ENCODE results near the gene KLHL29. TPM values are rescaled to one million over a fixed set of nuclear protein-coding genes. Genes with fewer than 3 reads are reported as not detected.
A peak's percentile ranks its signal among the peaks of the same experiment; 100 is the strongest.

KLHL29 gene
- total RNA-seq, 5 donors from 2014 or later (not counting 1 experiment from before 2014, with no cell fraction given) = 1.8 to 6.6 (median 2.5) TPM

GRCh38 chr2:23449831-23450331, 64.9 kb downstream of the KLHL29 start:
- Mint-ChIP-seq H3K27me3 (peaks cover 0 to 6% of the 10 kb centered on the region in 2 donors), H3K4me1 (peaks cover 27 to 39% (median 28%) of the 10 kb centered on the region in 3 donors), H3K27ac (no peak overlapping the region), H3K9me3 (no peaks in the 10 kb centered on the region), H3K4me3 (no peak overlapping the region), H3K36me3 (no peaks in the 10 kb centered on the region)
- DNase-seq = no peak
- WGBS (ENCODE audit: insufficient coverage) = 82% methylated on average over 7 of the region's 14 CpGs
- H3K9me3 ChIP-seq = no peaks in the 10 kb centered on the region
- ChIA-PET CTCF (no interaction called here), POLR2A (no interaction called here)
- no peaks in the 10 kb centered on the region for H3K36me3 ChIP-seq (ENCODE audit: control insufficient read depth in 2 of 2, extremely low read depth in 1 of 2, insufficient read depth in 1 of 2, low read length in 1 of 2)
- no peak overlapping the region for H3K4me3 ChIP-seq (ENCODE audit: control insufficient read depth in 1 of 2, extremely low read depth in 1 of 2, low read length in 1 of 2)
- peaks cover 15 to 23% of the 10 kb centered on the region in 2 experiments for H3K4me1 ChIP-seq (ENCODE audit: control insufficient read depth in 1 of 2, extremely low read depth in 1 of 2, insufficient read depth in 2 of 2, low read length in 2 of 2)
- no peak overlapping the region for H3K27ac ChIP-seq (ENCODE audit: low read length)
- ATAC-seq (replicated peaks in 1 of 4) = no peak
- H3K27me3 ChIP-seq (replicated peaks in 1 of 2; ENCODE audit: control insufficient read depth in 2 of 2, extremely low read depth in 1 of 2, insufficient read depth in 2 of 2, low read length in 1 of 2) = peaks cover 0 to 11% of the 10 kb centered on the region in 2 experiments

DNA sequence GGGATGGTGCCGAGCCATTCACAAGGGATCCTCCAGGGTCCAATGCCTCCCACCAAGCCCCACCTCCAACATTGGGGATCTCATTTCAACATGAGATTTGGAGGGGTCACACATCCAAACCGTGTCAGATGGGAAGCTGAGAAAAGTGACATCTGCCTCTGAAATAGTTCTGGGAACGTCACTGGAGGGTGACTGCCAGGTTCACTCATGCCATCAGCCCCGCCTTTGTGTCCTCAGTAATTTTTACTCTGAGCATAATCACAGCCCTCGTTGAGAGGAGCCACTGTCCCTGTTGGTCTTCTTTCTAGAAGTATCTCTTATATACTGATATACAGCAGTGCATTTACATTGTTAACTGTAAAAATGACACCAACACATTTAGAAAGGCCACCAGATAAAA, 67.4 kb downstream of the KLHL29 start:
- peaks cover 0 to 12% of the 10 kb centered on the region in 2 donors for H3K27me3 Mint-ChIP-seq
- no peaks in the 10 kb centered on the region for H3K36me3 Mint-ChIP-seq
- peak in 1 of 4 experiments; percentile 24 for ATAC-seq (replicated peaks in 1 of 4)
- H3K27ac Mint-ChIP-seq = peak overlapping the region in 1 of 2 donors; percentile 59
- Histone ChIP-seq H3K9me3 (no peaks in the 10 kb centered on the region), H3K36me3 (ENCODE audit: control insufficient read depth in 2 of 2, extremely low read depth in 1 of 2, insufficient read depth in 1 of 2, low read length in 1 of 2) (no peaks in the 10 kb centered on the region), H3K4me3 (ENCODE audit: control insufficient read depth in 1 of 2, extremely low read depth in 1 of 2, low read length in 1 of 2) (no peak overlapping the region), H3K27me3 (replicated peaks in 1 of 2; ENCODE audit: control insufficient read depth in 2 of 2, extremely low read depth in 1 of 2, insufficient read depth in 2 of 2, low read length in 1 of 2) (peaks cover 0 to 21% of the 10 kb centered on the region in 2 experiments), H3K27ac (ENCODE audit: low read length) (no peak overlapping the region), H3K4me1 (ENCODE audit: control insufficient read depth in 1 of 2, extremely low read depth in 1 of 2, insufficient read depth in 2 of 2, low read length in 2 of 2) (peaks cover 16 to 23% of the 10 kb centered on the region in 2 experiments)
- ChIA-PET CTCF (no interaction called here), POLR2A (no interaction called here)
- H3K9me3 Mint-ChIP-seq = no peaks in the 10 kb centered on the region
- 76% methylated on average over 2 of the region's 5 CpGs for WGBS (ENCODE audit: insufficient coverage)
- no peak for DNase-seq
- peak overlapping the region in 1 of 3 donors; percentile 78 for H3K4me3 Mint-ChIP-seq
- H3K4me1 Mint-ChIP-seq = peaks cover 29 to 44% (median 31%) of the 10 kb centered on the region in 3 donors

DNA sequence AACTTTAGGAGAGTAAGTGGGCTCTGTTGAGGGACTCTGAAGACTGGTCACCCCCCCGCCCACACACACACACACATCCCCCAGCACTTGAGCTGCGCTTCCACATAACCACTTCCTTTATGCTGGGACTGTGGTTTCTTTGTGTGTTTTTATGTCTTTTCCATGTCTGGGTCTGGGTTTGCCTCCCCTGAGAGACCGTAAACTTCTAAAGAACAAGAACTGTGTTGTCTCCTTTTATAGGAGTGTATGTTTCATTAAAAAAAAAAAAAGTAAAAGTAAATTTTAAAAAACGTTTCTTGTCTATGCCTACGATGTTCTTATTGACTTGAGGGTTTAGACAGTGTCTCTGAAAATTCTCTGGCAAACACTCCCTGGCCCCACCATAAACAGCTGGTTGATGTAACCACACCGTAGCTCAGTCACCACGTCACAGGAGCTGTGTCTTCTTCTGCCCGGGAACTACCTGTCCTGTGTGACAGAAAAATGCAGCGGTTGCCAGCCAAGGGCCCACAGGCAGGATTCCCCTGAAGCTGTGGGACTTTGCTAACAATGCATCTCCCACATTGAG, 68.0 kb downstream of the KLHL29 start:
- H3K4me3 Mint-ChIP-seq = peak overlapping the region; percentile 5 to 78 (median 49)
- Histone ChIP-seq H3K27ac (ENCODE audit: low read length) (no peak overlapping the region), H3K36me3 (ENCODE audit: control insufficient read depth in 2 of 2, extremely low read depth in 1 of 2, insufficient read depth in 1 of 2, low read length in 1 of 2) (no peaks in the 10 kb centered on the region), H3K4me3 (ENCODE audit: control insufficient read depth in 1 of 2, extremely low read depth in 1 of 2, low read length in 1 of 2) (peak overlapping the region in 1 of 2 donors; percentile 19), H3K9me3 (no peaks in the 10 kb centered on the region), H3K4me1 (ENCODE audit: control insufficient read depth in 1 of 2, extremely low read depth in 1 of 2, insufficient read depth in 2 of 2, low read length in 2 of 2) (peaks cover 16 to 23% of the 10 kb centered on the region in 2 experiments), H3K27me3 (replicated peaks in 1 of 2; ENCODE audit: control insufficient read depth in 2 of 2, extremely low read depth in 1 of 2, insufficient read depth in 2 of 2, low read length in 1 of 2) (peaks cover 0 to 23% of the 10 kb centered on the region in 2 experiments)
- CTCF ChIA-PET = interaction anchor here in 1 of 2 donors (1.2 kb wide), 1 partner anchor 80 kb away, joined by 3 read pairs; no protein-coding TSS in a partner anchor
- 4% methylated on average over 4 of the region's 9 CpGs for WGBS (ENCODE audit: insufficient coverage)
- H3K36me3 Mint-ChIP-seq = no peaks in the 10 kb centered on the region
- H3K4me1 Mint-ChIP-seq = peaks cover 29 to 44% (median 31%) of the 10 kb centered on the region in 3 donors
- peak overlapping the region; percentile 46 to 59 for H3K27ac Mint-ChIP-seq
- DNase-seq (peak in 33 of 35 experiments; percentile 5 to 75 (median 45)), ATAC-seq (replicated peaks in 1 of 4) (peak; percentile 70 to 92 (median 72))
- H3K9me3 Mint-ChIP-seq = no peaks in the 10 kb centered on the region
- peaks cover 0 to 12% of the 10 kb centered on the region in 2 donors for H3K27me3 Mint-ChIP-seq
- POLR2A ChIA-PET = no interaction called here

- no peaks in the 10 kb centered on the region for H3K9me3 Mint-ChIP-seq
- H3K4me3 Mint-ChIP-seq = peak overlapping the region; percentile 5 to 78 (median 49)
- CTCF ChIA-PET = interaction anchor here in 1 of 2 donors (1.2 kb wide), 1 partner anchor 79 kb away, joined by 3 read pairs; no protein-coding TSS in a partner anchor
- H3K36me3 ChIP-seq (ENCODE audit: control insufficient read depth in 2 of 2, extremely low read depth in 1 of 2, insufficient read depth in 1 of 2, low read length in 1 of 2) = no peaks in the 10 kb centered on the region
- peaks cover 16 to 23% of the 10 kb centered on the region in 2 experiments for H3K4me1 ChIP-seq (ENCODE audit: control insufficient read depth in 1 of 2, extremely low read depth in 1 of 2, insufficient read depth in 2 of 2, low read length in 2 of 2)
- peaks cover 0 to 12% of the 10 kb centered on the region in 2 donors for H3K27me3 Mint-ChIP-seq
- no peak for ATAC-seq (replicated peaks in 1 of 4)
- H3K9me3 ChIP-seq = no peaks in the 10 kb centered on the region
- no peak overlapping the region for H3K27ac Mint-ChIP-seq
- peak overlapping the region in 1 of 2 donors; percentile 19 for H3K4me3 ChIP-seq (ENCODE audit: control insufficient read depth in 1 of 2, extremely low read depth in 1 of 2, low read length in 1 of 2)
- peaks cover 29 to 44% (median 31%) of the 10 kb centered on the region in 3 donors for H3K4me1 Mint-ChIP-seq
- H3K27ac ChIP-seq (ENCODE audit: low read length) = no peak overlapping the region
- H3K36me3 Mint-ChIP-seq = no peaks in the 10 kb centered on the region
- no peak for DNase-seq
- H3K27me3 ChIP-seq (replicated peaks in 1 of 2; ENCODE audit: control insufficient read depth in 2 of 2, extremely low read depth in 1 of 2, insufficient read depth in 2 of 2, low read length in 1 of 2) = peaks cover 0 to 25% of the 10 kb centered on the region in 2 experiments
- POLR2A ChIA-PET = no interaction called here
- WGBS (ENCODE audit: insufficient coverage) = 74% methylated on average over 2 of the region's 8 CpGs
Observed at GRCh38 chr2:23453432-23453831, 68.5 kb downstream of the KLHL29 start.

- Histone ChIP-seq H3K27ac (ENCODE audit: low read length) (no peak overlapping the region), H3K4me3 (ENCODE audit: control insufficient read depth in 1 of 2, extremely low read depth in 1 of 2, low read length in 1 of 2) (no peak overlapping the region), H3K9me3 (no peaks in the 10 kb centered on the region), H3K36me3 (ENCODE audit: control insufficient read depth in 2 of 2, extremely low read depth in 1 of 2, insufficient read depth in 1 of 2, low read length in 1 of 2) (no peaks in the 10 kb centered on the region), H3K4me1 (ENCODE audit: control insufficient read depth in 1 of 2, extremely low read depth in 1 of 2, insufficient read depth in 2 of 2, low read length in 2 of 2) (peaks cover 16 to 23% of the 10 kb centered on the region in 2 experiments), H3K27me3 (replicated peaks in 1 of 2; ENCODE audit: control insufficient read depth in 2 of 2, extremely low read depth in 1 of 2, insufficient read depth in 2 of 2, low read length in 1 of 2) (peaks cover 0 to 25% of the 10 kb centered on the region in 2 experiments)
- ChIA-PET POLR2A (no interaction called here), CTCF (interaction anchor here in 1 of 2 donors (1.2 kb wide), 1 partner anchor 79 kb away, joined by 3 read pairs; no protein-coding TSS in a partner anchor)
- Mint-ChIP-seq H3K4me3 (peak overlapping the region in 1 of 3 donors; percentile 78), H3K27ac (no peak overlapping the region), H3K9me3 (no peaks in the 10 kb centered on the region), H3K4me1 (peaks cover 29 to 44% (median 31%) of the 10 kb centered on the region in 3 donors), H3K36me3 (no peaks in the 10 kb centered on the region), H3K27me3 (peaks cover 0 to 12% of the 10 kb centered on the region in 2 donors)
- ATAC-seq (replicated peaks in 1 of 4) (no peak), DNase-seq (no peak)
- 54% methylated on average over 7 of the region's 10 CpGs for WGBS (ENCODE audit: insufficient coverage)
Observed at GRCh38 chr2:23453836-23454460, 69.0 kb downstream of the KLHL29 start.

GRCh38 chr2:23454501-23455120, 69.6 kb downstream of the KLHL29 start:
- Mint-ChIP-seq H3K4me3 (peak overlapping the region in 1 of 3 donors; percentile 39), H3K27me3 (peaks cover 0 to 12% of the 10 kb centered on the region in 2 donors), H3K9me3 (no peaks in the 10 kb centered on the region), H3K4me1 (peaks cover 29 to 39% (median 31%) of the 10 kb centered on the region in 3 donors), H3K36me3 (no peaks in the 10 kb centered on the region), H3K27ac (no peak overlapping the region)
- Histone ChIP-seq H3K9me3 (no peaks in the 10 kb centered on the region), H3K27me3 (replicated peaks in 1 of 2; ENCODE audit: control insufficient read depth in 2 of 2, extremely low read depth in 1 of 2, insufficient read depth in 2 of 2, low read length in 1 of 2) (peaks cover 0 to 28% of the 10 kb centered on the region in 2 experiments), H3K4me3 (ENCODE audit: control insufficient read depth in 1 of 2, extremely low read depth in 1 of 2, low read length in 1 of 2) (no peak overlapping the region), H3K4me1 (ENCODE audit: control insufficient read depth in 1 of 2, extremely low read depth in 1 of 2, insufficient read depth in 2 of 2, low read length in 2 of 2) (peaks cover 16 to 23% of the 10 kb centered on the region in 2 experiments), H3K36me3 (ENCODE audit: control insufficient read depth in 2 of 2, extremely low read depth in 1 of 2, insufficient read depth in 1 of 2, low read length in 1 of 2) (no peaks in the 10 kb centered on the region), H3K27ac (ENCODE audit: low read length) (no peak overlapping the region)
- ChIA-PET CTCF (interaction anchor here in 1 of 2 donors (0.6 kb wide), 1 partner anchor 261 kb away, joined by 3 read pairs; no protein-coding TSS in a partner anchor), POLR2A (interaction anchor here in 1 of 2 donors (0.6 kb wide), 1 partner anchor 1908 kb away, joined by 3 read pairs; no protein-coding TSS in a partner anchor)
- DNase-seq (no peak), ATAC-seq (replicated peaks in 1 of 4) (no peak)
- WGBS (ENCODE audit: insufficient coverage) = 52% methylated on average over 8 of the region's 11 CpGs
